GM19025 (cell line): ENCODE results near the gene ATRN.
A peak's percentile ranks its signal among the peaks of the same experiment; 100 is the strongest.

Experiments used
- ATAC-seq: cut with Tn5 transposase; IDR thresholded peaks from one replicate; pipeline ENCODE4 v1.9.1; 2021; ENCODE audit warnings: mild to moderate bottlenecking, low read depth, moderate library complexity; ENCODE audit not compliant: unreplicated experiment

Gene ATRN

DNA sequence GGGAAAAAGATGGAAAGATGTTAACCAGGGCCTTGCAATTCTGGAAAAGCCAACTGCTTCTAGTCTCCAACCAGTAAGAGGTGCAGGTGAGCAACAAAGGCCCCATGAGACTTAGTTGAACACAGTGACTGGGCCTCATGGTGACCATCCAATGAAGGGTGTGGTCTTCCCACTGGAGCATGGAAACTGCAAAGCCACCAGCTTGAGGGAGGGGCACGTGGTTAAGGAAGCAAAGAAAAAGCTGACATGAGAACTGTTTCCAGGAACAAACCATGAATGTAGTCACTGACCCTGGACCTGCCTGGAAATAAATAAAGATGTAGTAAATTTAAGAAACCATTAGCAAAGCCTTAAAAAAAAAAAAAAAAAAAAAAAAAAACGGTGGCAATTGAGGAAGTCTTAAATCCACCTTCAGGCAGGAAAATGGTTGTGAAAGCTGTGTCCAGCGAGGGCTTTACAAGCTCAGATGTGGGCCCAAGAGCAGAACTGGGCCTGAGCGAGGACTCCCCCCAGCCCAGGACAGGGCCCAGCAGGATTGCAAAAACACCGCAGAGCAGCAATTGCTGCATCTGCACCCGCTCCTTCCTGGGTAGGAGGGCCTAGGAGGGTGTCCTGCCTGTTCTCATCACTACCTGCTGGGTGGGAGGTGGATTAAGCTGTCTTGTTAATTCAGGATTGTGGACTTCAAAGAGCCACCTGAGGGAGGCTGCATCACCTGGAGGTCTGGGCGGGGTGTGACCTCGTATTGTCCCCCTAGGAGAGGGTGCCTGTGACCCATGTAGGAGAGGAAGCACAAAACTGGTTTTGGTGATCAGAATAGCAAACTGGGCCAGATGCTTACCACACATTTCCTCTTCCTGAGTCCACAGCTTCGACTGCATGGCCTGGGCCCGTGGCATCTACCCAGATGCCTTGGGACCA lies 182.1 kb downstream of the ATRN start:
- no peak for ATAC-seq

DNA sequence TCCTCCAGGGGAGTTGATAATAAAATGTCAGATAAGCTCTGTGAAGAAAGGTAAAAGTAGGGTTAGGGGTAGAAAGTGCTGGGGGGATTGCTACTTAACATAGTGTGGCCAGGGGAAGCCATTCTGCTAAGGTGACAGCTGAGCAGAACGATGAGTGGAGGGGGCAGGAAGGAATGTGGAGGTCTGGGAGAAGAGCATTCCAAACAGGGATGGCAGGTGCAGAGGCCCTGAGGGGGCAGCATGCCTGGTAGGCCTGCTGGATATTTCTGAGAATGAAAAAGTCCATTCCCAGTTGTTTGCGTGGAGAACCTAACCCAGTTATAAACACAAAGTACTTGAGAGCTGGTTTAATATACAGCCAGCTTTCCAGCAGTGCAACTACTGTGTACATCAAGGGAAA lies 183.1 kb downstream of the ATRN start:
- ATAC-seq, result no peak

DNA sequence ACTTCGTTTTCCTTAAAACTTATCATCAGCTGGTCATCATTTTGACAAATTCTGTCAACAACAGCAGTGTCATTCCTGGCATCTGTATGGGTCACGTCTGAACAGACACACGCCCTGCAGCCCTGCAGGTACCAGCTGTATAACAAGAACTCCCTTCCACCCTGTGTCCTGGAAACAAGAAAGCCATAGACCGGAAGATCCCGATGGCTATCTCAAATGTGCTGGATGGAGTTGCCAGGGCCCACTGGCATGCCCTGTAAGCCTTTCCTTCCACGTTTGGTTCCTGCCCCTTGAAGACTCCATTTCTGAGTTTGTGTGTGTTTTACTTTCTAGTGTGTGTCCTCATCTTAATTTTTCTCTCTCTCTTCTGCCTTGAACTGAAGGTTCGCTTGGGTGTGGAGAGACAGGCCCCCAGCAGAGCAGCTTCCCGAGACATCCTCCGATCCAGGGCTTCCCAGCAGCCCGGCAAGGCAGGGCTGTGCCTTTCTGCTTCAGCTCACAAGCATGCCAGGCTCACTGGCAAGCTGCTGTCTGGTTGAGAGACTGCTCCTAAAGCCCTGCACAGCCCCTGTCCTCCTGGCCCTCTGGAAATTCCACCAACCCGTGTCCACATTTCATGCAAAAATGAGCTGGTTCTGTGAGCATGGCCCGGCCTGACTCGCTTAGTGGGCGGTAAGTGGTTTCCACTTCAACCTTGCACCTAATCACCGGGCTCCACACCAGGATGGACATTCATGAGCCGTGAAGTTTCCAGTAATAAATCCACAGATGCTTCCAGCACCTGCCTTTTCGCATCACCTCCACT lies 183.7 kb downstream of the ATRN start:
- ATAC-seq, result no peak

- ATAC-seq, result no peak
Measured at GRCh38 chr20:3655131-3655405, 184.2 kb downstream of the ATRN start.

DNA sequence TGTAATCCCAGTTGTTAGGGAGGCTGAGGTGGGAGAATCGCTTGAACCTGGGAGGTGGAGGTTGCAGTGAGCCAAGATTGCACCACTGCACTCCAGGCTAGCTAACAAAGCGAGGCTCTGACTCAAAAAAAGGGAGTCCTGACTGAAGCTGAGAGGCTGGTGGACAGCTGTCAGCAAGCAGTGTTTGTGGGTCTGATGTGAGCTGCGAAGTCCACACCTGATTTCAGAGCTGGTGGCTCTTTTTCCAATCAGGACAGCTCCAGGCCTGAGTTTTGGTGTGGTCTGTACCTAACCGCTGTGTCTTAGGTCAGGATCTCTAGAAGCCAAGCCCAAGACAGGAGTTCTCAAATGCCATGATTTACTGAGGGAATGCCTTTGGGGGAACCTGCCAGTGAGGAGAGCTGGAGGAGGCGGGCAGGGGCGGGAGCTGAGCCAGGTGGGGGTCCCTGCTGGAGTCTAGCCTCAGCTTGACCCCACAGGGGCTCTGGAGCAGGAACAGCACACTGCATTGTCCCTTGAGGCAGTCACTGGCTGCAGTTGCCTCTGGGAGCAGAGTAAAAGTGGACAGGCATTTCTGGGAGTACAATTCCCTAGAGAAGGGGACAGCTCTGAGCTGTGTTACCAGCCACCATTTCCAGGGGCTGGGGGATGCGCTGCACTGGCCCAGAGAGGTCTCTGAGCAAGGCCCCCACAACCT lies 187.3 kb downstream of the ATRN start:
- ATAC-seq, result no peak

GRCh38 chr20:3658716-3659491 lies 188.1 kb downstream of the ATRN start:
- peak; percentile 93 for ATAC-seq

DNA sequence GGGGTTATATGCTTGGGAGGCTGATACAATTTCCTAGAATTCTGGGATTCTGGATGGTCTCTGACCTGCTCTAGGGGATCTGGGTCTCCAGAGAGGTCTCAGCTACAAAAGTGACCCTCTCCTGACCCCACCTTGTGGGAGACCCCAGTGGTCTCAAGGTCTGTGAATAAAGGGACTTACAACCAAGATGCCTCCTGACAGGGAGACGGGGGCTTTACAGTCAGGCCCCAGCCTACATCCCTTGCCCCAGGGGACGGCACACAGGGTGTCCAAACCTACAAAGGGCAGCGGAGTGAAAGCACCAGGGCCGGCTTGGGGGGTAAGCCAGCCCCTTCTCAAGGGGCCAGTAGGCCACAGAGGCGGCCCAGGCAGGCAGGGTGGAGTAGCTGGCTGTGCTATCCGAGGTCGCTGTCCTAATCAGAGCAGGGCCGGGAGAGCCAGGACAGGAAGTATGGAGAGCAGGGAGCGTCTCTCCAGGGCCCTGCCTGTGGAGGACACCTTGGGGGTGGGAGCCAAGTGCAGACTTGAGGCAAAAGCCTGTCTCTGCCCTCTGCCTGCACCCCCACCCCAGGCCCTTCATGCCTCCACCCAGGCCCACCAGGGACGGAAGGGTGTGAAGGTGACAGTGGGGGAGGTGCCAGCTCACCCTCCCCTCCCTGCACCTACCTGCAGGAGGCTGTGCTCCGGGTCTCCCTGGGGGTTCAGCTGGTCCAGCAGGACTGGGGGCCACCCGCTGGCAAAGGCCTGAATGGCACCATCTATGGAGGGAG lies 188.9 kb downstream of the ATRN start:
- no peak for ATAC-seq

DNA sequence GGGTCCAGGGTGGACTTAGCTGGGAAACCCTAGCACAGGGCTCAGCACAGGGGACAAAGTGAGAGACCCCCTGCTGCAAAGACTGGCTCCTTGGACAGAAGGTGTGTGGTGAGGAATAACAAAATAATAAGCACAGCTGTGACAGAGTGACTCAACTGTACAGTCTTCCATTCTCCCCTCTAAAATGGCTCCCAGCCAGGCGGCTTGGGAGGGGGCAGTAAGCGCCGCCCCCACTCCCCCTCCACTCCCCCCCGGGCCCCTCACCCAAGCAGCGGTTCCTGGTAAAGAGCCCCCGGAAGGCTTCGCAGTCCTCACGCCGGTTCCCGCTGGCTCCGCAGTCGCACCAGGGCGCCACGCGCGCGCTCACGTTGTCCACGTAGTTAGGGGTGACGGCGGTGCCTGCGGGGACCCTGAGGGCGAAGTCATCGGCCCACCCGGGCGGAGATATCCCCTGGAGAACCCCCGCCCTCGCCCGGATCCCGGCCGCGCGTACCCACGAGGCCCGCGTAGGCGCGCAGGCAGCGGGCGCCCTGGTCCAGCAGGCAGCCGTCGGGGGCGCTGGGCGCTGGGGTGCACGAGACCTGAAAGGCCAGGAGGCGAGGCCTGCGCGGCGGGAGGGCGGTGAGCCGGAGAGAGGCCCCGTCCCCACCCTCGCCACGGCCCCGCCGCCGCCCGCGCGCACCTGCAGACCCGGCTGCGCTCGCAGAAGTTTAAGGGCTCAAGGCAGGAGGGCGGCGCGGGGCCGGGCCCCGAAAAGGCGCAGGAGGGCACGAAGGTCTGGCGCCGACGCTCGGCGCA lies 189.6 kb downstream of the ATRN start:
- no peak for ATAC-seq

GRCh38 chr20:3661060-3661813 lies 190.4 kb downstream of the ATRN start:
- no peak for ATAC-seq

GRCh38 chr20:3661814-3662665 lies 191.2 kb downstream of the ATRN start:
- ATAC-seq, result no peak

DNA sequence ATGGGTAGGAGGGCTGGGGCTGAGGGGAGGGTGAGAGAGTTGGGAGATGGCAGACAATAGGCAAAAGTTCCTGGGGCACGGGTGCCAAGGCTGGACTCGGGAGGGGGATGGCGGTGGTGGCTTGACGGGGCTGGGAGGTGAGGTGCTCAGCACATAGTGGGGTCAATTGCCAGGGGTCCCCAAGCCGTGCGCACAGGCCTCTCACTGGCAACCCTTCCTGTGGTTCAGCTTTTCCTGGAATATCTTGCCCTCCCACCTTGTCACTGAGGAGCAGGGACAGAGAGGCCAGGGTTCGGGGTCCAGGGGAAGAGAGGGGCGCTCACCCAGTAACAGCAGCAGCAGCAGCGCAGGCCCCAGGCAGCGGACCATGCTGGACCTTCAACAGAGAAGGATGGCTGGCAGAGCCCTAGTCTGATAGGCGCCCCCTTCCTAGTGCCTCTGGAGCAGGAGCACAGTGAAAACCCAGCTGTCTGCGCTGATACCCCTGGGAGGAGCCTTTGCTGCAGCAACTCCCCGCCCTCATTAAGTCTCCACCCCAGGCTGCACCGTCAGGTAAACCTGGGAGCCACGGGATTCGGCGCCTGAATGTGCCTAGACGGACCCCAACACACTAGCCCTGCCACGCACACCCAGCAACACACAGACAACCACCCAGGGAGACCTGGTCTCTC lies 192.3 kb downstream of the ATRN start, which contains the start of gene GFRA4:
TSS of gene GFRA4 (minus strand) at position 369 of the 671 bp plus-strand sequence. CDS start at position 369, 0 bp downstream.
- ATAC-seq, result no peak

- ATAC-seq, result no peak
Measured at GRCh38 chr20:3663858-3664257, 193.0 kb downstream of the ATRN start.

GRCh38 chr20:3667434-3668037 lies 196.7 kb downstream of the ATRN start:
- no peak for ATAC-seq

DNA sequence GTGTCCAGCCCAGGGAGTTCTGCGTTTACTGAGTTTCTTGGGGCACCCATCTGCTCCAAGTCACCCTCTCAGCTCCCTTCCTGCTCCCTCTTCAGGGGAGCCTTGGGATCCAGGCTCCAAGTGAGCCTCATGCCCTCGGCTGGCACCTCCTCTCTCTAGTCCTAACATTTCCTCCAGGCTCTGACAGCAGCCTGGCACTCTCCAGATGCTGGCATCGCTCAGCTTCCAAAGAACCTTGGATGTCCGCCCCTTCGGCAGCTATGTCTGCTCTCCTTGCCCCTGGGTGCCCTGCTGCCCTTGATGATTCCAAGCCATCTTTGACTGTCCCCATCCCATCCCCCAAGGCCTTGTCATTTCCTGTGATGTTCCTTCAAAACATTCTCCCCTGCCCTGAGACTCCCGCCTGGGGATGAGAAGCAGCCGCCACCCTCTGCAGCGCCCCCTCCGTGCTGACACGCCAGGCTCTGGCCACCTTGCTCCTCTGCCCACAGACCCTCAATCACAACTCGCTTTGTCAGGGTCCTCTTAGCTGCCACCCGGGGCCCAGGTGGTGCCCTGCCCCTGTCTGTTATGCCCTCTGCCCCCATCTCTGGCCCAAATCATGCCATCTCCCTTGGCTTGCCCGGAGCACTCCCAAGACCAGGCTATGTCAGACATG lies 199.0 kb downstream of the ATRN start:
- ATAC-seq, result no peak

- no peak for ATAC-seq
Measured at GRCh38 chr20:3670511-3670910, 199.7 kb downstream of the ATRN start.

DNA sequence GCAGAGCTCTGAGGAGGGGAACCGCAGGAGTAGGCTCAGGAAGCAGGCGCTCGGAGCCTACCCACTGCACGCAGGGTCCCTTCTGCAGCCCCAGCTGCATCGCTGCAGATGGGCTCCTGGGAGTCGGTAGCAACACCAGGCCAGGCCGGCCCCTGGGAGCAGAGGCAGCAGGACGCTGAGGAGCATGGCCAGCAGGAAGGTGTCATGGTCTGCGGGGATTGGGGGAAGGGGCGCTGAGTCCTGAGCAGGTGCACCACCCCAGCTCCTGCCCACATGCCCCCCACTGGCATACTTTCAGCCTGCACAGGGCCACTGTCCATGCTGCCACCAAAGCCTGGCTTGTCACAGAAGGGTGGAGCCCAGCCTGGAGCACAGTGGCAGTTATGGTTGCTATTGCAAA lies 200.1 kb downstream of the ATRN start:
- ATAC-seq, result no peak
